Peyer's patch (tissue), 4 donors: ENCODE results near the gene COL3A1.

Experiments
- CTCF ChIP-seq, 6 experiments: fragments of 450-650 bp in 4 of 6; fragments of 200-600 bp in 2 of 6; sonication (generic) in 1 of 6; IDR thresholded peaks; one replicate each; pipeline ENCODE4 v1.5.1; 2017 to 2019; ENCODE audit warnings: antibody characterized with exemption in 6 of 6, mild to moderate bottlenecking in 3 of 6, moderate library complexity in 1 of 6
- POLR2A ChIP-seq, 2 donors: fragments of 450-650 bp; IDR thresholded peaks; one replicate each; pipeline ENCODE4 v1.5.1; 2017; ENCODE audit warnings: antibody characterized with exemption in 2 of 2, mild to moderate bottlenecking in 2 of 2, moderate library complexity in 2 of 2

GRCh38 chr2:189012351-189012750, 38.2 kb downstream of the COL3A1 start:
- TF ChIP-seq POLR2A (IDR thresholded peaks at IDR 0.05), result no peak
- TF ChIP-seq CTCF (IDR thresholded peaks at IDR 0.05), result no peak
